ENCODE data around the gene HSD17B12.

DNA sequence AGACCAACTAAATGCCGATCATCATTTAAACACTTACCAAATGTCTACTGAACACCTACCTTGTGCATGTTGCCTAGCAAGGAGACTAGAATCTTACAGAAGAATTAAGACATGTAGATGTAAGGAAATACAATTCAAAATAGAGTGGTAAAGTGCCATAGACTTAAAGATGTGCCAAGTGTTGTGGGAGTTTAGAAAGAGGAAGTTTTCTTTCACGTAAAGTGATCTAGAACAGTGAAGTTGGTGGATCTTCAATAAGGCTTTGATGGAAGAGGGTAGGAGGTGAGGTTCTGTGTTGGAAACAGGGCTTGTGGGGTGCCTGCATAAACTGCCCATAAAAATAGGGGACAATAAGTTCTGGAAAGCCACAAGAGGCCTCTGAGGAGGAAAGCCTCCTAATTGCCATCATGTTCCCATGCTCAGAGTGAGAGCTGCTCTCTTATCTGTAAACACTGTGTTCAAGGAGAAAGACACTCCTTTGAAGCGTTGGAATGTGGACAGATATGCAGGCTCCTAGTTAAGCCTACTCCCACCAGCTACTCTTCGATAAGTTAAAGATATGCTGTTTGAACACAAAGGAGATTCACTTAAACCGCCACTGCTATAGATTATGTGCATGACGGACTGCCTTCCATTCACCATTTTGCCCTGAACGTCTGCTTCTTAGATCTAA, 66.7 kb downstream of the HSD17B12 start:
- TF ChIP-seq, protein P1, sequence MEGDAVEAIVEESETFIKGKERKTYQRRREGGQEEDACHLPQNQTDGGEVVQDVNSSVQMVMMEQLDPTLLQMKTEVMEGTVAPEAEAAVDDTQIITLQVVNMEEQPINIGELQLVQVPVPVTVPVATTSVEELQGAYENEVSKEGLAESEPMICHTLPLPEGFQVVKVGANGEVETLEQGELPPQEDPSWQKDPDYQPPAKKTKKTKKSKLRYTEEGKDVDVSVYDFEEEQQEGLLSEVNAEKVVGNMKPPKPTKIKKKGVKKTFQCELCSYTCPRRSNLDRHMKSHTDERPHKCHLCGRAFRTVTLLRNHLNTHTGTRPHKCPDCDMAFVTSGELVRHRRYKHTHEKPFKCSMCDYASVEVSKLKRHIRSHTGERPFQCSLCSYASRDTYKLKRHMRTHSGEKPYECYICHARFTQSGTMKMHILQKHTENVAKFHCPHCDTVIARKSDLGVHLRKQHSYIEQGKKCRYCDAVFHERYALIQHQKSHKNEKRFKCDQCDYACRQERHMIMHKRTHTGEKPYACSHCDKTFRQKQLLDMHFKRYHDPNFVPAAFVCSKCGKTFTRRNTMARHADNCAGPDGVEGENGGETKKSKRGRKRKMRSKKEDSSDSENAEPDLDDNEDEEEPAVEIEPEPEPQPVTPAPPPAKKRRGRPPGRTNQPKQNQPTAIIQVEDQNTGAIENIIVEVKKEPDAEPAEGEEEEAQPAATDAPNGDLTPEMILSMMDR (IDR thresholded peaks at IDR 0.05; ENCODE audit: borderline replicate concordance, extremely low read depth, low read length, poor library complexity, severe bottlenecking): no peak
- TF ChIP-seq EZH2 (IDR thresholded peaks at IDR 0.05; ENCODE audit: borderline replicate concordance, low read depth, low read length, severe bottlenecking): no peak

Data from DND-41 (cell line).